K562 (cell line): ENCODE data around the gene CAST. TPM values are rescaled to one million over a fixed set of nuclear protein-coding genes. Genes with fewer than 3 reads are reported as not detected.
A peak's percentile ranks its signal among the peaks of the same experiment; 100 is the strongest.

ENCODE experiments used
- CHCHD3 ChIP-seq: fragments of 250-450 bp; sonication (Bioruptor Pico); IDR thresholded peaks from 2 replicates; pipeline ENCODE4 v2.1.2; 2022; ENCODE audit warnings: mild to moderate bottlenecking
- CTBP1 ChIP-seq: fragments of 450-650 bp; IDR thresholded peaks from 2 replicates; pipeline ENCODE4 v1.6.1; 2016; ENCODE audit warnings: borderline replicate concordance
- FOXA1 ChIP-seq: fragments of 450-650 bp; IDR thresholded peaks from 2 replicates; pipeline ENCODE4 v1.6.1; 2016; ENCODE audit warnings: mild to moderate bottlenecking, borderline replicate concordance
- KLF13 ChIP-seq: fragments of 450-650 bp; IDR thresholded peaks from 2 replicates; pipeline ENCODE4 v1.6.1; 2016; ENCODE audit warnings: missing genetic modification characterization, low read depth, mild to moderate bottlenecking, missing compliant biosample characterization, moderate library complexity, borderline replicate concordance
- RAD51 ChIP-seq: fragments of 450-650 bp; IDR thresholded peaks from 2 replicates; pipeline ENCODE4 v1.7.1; 2016; ENCODE audit warnings: low read depth, mild to moderate bottlenecking, borderline replicate concordance
- SNIP1 ChIP-seq: fragments of 450-650 bp; IDR thresholded peaks from 2 replicates; pipeline ENCODE4 v1.7.1; 2017; ENCODE audit warnings: low read depth, mild to moderate bottlenecking
- SREBF2 ChIP-seq: sonication (generic); formaldehyde crosslinking; IDR thresholded peaks from 2 replicates; pipeline ENCODE4 v1.4.0; 2020; ENCODE audit warnings: mild to moderate bottlenecking, missing genetic modification reagents
- ZNF311 ChIP-seq: fragments of 250-450 bp; sonication (Bioruptor Pico); IDR thresholded peaks from 2 replicates; pipeline ENCODE4 v1.4.0; 2020; ENCODE audit warnings: mild to moderate bottlenecking, moderate library complexity
- ZNF354B ChIP-seq: fragments of 250-450 bp; sonication (Bioruptor Pico); IDR thresholded peaks from 2 replicates; pipeline ENCODE4 v1.4.0; 2020
- polyA plus RNA-seq, 8 experiments: library from polyadenylated mRNA; depleted of rRNA in 4 of 8; stranded (reverse) in 5 of 8; unstranded in 3 of 8; fragments of >200 nt; fragmentation: Nextera tagmentation in 2 of 8; fragmentation: Illumina TruSeq in 1 of 8; extraction: Ambion mirVana in 2 of 8; extraction: Trizol in 1 of 8; gene quantifications; 2 replicates each; pipeline versions ENCODE4 v1.2.1 to v1.2.3, GENCODE V29; 2011 to 2014; ENCODE audit warnings: inconsistent platforms in 1 of 8, missing spikeins in 1 of 8
- total RNA-seq, 7 experiments: library from RNA; depleted of rRNA in 6 of 7; stranded (reverse); fragments of >200 nt in 6 of 7; fragmentation: Illumina TruSeq in 2 of 7; extraction: Trizol in 2 of 7; gene quantifications; 2 replicates each; pipeline versions ENCODE4 v1.2.1 to v1.2.3, GENCODE V29; 2011 to 2021; ENCODE audit warnings: low replicate concordance in 1 of 7
- TF ChIP-seq, protein P1 (sequence below): sonication (generic); formaldehyde crosslinking; IDR thresholded peaks from 2 replicates; pipeline ENCODE4 v1.8.0; 2023; ENCODE audit warnings: missing genetic modification reagents, mild to moderate bottlenecking, borderline replicate concordance
- TF ChIP-seq, protein P2 (sequence below), 2 experiments: fragments of 450-650 bp; IDR thresholded peaks; 2 replicates each; pipeline ENCODE4 v1.6.1; 2018; ENCODE audit warnings: mild to moderate bottlenecking in 2 of 2, low read depth in 1 of 2; ENCODE audit not compliant: partially characterized antibody in 2 of 2
- TF ChIP-seq, protein P3 (sequence below): fragments of 150-350 bp; conservative IDR thresholded peaks from 2 replicates; pipeline ENCODE4 v1.6.1; 2014; ENCODE audit warnings: low read length
- TF ChIP-seq, protein P4 (sequence below): sonication (generic); formaldehyde crosslinking; IDR thresholded peaks from 2 replicates; pipeline ENCODE4 v1.8.0; 2022; ENCODE audit warnings: missing genetic modification reagents, mild to moderate bottlenecking, borderline replicate concordance

Gene CAST
- total and polyA plus RNA-seq, 9 of the 15 experiments (the other 6 are each of a cell fraction or from before 2014, with no cell fraction given), result 55.5 to 136 (median 86.1) TPM

DNA sequence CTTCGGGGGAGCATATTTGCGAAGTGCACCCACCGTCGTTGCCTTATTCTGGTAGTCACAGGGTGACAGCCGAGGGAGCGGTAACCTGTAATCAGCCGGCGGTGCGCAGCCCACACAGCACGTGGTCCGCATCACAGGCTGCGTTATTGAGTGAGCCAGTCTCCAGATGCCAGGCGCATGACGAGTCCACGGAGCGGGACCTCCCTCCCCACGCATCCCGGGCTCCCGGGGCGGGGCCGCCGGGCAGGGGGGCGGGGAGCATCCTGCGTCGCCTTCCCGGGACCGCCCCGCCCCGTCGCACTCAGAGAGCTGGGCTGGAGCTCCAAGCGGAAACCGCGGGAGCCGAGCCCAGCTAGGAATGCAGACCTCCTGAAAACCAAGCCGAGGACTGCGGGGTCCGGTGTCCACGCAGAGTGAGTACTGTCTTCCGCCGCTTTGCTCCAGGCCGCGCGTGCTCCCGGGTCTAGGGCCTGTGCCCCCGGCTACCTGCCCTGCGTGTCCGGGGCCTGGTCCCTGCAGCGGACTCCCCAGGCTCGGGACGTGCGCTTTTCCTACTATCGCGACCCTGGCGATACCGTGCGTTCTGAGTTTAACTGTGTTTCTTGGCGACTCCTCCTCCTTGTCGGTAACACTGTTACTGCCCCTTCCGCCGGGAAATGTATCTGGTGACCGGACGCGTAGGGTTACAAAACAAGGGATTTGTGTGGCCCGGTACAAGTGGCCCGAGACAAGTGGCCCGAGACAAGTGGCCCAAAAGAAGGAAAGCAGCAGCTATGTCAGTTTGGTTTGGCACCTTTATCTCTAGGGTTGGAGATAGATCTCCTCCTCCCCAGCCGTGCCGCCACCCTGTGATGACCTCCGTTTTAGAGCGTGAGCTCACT lies 40.6 kb downstream of the CAST start (continued):
- TF ChIP-seq SNIP1, result no peak
- TF ChIP-seq CTBP1, result peak; percentile 65; the same call in 1 of the 2 replicates
- 0 out of 2 replicates have a peak, but pooled peaks have one; percentile 46 for TF ChIP-seq SREBF2 (CRISPR knock-in tag)
- TF ChIP-seq, protein P1, sequence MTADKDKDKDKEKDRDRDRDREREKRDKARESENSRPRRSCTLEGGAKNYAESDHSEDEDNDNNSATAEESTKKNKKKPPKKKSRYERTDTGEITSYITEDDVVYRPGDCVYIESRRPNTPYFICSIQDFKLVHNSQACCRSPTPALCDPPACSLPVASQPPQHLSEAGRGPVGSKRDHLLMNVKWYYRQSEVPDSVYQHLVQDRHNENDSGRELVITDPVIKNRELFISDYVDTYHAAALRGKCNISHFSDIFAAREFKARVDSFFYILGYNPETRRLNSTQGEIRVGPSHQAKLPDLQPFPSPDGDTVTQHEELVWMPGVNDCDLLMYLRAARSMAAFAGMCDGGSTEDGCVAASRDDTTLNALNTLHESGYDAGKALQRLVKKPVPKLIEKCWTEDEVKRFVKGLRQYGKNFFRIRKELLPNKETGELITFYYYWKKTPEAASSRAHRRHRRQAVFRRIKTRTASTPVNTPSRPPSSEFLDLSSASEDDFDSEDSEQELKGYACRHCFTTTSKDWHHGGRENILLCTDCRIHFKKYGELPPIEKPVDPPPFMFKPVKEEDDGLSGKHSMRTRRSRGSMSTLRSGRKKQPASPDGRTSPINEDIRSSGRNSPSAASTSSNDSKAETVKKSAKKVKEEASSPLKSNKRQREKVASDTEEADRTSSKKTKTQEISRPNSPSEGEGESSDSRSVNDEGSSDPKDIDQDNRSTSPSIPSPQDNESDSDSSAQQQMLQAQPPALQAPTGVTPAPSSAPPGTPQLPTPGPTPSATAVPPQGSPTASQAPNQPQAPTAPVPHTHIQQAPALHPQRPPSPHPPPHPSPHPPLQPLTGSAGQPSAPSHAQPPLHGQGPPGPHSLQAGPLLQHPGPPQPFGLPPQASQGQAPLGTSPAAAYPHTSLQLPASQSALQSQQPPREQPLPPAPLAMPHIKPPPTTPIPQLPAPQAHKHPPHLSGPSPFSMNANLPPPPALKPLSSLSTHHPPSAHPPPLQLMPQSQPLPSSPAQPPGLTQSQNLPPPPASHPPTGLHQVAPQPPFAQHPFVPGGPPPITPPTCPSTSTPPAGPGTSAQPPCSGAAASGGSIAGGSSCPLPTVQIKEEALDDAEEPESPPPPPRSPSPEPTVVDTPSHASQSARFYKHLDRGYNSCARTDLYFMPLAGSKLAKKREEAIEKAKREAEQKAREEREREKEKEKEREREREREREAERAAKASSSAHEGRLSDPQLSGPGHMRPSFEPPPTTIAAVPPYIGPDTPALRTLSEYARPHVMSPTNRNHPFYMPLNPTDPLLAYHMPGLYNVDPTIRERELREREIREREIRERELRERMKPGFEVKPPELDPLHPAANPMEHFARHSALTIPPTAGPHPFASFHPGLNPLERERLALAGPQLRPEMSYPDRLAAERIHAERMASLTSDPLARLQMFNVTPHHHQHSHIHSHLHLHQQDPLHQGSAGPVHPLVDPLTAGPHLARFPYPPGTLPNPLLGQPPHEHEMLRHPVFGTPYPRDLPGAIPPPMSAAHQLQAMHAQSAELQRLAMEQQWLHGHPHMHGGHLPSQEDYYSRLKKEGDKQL (CRISPR knock-in tag), result no peak; the same call in 1 of the 2 replicates
- TF ChIP-seq, protein P2, sequence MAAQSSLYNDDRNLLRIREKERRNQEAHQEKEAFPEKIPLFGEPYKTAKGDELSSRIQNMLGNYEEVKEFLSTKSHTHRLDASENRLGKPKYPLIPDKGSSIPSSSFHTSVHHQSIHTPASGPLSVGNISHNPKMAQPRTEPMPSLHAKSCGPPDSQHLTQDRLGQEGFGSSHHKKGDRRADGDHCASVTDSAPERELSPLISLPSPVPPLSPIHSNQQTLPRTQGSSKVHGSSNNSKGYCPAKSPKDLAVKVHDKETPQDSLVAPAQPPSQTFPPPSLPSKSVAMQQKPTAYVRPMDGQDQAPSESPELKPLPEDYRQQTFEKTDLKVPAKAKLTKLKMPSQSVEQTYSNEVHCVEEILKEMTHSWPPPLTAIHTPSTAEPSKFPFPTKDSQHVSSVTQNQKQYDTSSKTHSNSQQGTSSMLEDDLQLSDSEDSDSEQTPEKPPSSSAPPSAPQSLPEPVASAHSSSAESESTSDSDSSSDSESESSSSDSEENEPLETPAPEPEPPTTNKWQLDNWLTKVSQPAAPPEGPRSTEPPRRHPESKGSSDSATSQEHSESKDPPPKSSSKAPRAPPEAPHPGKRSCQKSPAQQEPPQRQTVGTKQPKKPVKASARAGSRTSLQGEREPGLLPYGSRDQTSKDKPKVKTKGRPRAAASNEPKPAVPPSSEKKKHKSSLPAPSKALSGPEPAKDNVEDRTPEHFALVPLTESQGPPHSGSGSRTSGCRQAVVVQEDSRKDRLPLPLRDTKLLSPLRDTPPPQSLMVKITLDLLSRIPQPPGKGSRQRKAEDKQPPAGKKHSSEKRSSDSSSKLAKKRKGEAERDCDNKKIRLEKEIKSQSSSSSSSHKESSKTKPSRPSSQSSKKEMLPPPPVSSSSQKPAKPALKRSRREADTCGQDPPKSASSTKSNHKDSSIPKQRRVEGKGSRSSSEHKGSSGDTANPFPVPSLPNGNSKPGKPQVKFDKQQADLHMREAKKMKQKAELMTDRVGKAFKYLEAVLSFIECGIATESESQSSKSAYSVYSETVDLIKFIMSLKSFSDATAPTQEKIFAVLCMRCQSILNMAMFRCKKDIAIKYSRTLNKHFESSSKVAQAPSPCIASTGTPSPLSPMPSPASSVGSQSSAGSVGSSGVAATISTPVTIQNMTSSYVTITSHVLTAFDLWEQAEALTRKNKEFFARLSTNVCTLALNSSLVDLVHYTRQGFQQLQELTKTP (IDR thresholded peaks at IDR 0.05; ENCODE audit: low read depth in 1 of 2, partially characterized antibody in 2 of 2), result no peak
- TF ChIP-seq KLF13, result peak; percentile 64; the same call in 1 of the 2 replicates
- TF ChIP-seq RAD51, result peak; percentile 72
- TF ChIP-seq ZNF311 (CRISPR knock-in tag), result no peak
- TF ChIP-seq ZNF354B (CRISPR knock-in tag), result no peak
- TF ChIP-seq CHCHD3 (CRISPR knock-in tag), result no peak
- TF ChIP-seq, protein P3, sequence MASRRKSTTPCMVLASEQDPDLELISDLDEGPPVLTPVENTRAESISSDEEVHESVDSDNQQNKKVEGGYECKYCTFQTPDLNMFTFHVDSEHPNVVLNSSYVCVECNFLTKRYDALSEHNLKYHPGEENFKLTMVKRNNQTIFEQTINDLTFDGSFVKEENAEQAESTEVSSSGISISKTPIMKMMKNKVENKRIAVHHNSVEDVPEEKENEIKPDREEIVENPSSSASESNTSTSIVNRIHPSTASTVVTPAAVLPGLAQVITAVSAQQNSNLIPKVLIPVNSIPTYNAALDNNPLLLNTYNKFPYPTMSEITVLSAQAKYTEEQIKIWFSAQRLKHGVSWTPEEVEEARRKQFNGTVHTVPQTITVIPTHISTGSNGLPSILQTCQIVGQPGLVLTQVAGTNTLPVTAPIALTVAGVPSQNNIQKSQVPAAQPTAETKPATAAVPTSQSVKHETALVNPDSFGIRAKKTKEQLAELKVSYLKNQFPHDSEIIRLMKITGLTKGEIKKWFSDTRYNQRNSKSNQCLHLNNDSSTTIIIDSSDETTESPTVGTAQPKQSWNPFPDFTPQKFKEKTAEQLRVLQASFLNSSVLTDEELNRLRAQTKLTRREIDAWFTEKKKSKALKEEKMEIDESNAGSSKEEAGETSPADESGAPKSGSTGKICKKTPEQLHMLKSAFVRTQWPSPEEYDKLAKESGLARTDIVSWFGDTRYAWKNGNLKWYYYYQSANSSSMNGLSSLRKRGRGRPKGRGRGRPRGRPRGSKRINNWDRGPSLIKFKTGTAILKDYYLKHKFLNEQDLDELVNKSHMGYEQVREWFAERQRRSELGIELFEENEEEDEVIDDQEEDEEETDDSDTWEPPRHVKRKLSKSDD, result no peak
- no peak for TF ChIP-seq FOXA1
- TF ChIP-seq, protein P4, sequence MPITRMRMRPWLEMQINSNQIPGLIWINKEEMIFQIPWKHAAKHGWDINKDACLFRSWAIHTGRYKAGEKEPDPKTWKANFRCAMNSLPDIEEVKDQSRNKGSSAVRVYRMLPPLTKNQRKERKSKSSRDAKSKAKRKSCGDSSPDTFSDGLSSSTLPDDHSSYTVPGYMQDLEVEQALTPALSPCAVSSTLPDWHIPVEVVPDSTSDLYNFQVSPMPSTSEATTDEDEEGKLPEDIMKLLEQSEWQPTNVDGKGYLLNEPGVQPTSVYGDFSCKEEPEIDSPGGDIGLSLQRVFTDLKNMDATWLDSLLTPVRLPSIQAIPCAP (CRISPR knock-in tag), result peak; percentile 43; the same call in 1 of the 2 replicates
